Mesendoderm (in vitro differentiated cells): ENCODE measurements around the gene HLA-DMA. TPM values are rescaled to one million over a fixed set of nuclear protein-coding genes. Genes with fewer than 3 reads are reported as not detected.

Experiments
- DNase-seq: peaks from one replicate; pipeline ENCODE4 v3.0.0; 2013
- H2AK5ac ChIP-seq: 2 replicates; pipeline ENCODE4 v1.6.1; 2013; ENCODE audit warnings: low read length, inconsistent platforms
- H2BK120ac ChIP-seq: 2 replicates; pipeline ENCODE4 v1.6.1; 2013; ENCODE audit warnings: low read depth, mild to moderate bottlenecking, low read length, moderate library complexity, mixed read lengths
- H2BK15ac ChIP-seq: replicated peaks from 2 replicates; pipeline ENCODE4 v1.6.1; 2013; ENCODE audit warnings: low read depth, mild to moderate bottlenecking, moderate library complexity
- H2BK5ac ChIP-seq: 2 replicates; pipeline ENCODE4 v1.6.1; 2013; ENCODE audit warnings: low read length, inconsistent platforms
- H3K18ac ChIP-seq: 2 replicates; pipeline ENCODE4 v1.6.1; 2013; ENCODE audit warnings: mild to moderate bottlenecking, low read length, mixed read lengths
- H3K23ac ChIP-seq: one replicate; pipeline ENCODE4 v1.6.1; 2013; ENCODE audit warnings: low read length
- H3K27ac ChIP-seq: 2 replicates; pipeline ENCODE4 v1.5.1; 2013; ENCODE audit warnings: low read depth, mild to moderate bottlenecking, inconsistent platforms, low read length, moderate library complexity
- H3K27me3 ChIP-seq: 2 replicates; pipeline ENCODE4 v1.6.1; 2013; ENCODE audit warnings: low read length, control low read depth, mild to moderate bottlenecking, inconsistent platforms; ENCODE audit not compliant: insufficient read depth, poor library complexity
- H3K36me3 ChIP-seq: 2 replicates; pipeline ENCODE4 v1.6.1; 2013; ENCODE audit warnings: low read length, inconsistent platforms; ENCODE audit not compliant: control insufficient read depth, insufficient read depth
- H3K4ac ChIP-seq: one replicate; pipeline ENCODE4 v1.6.1; 2013; ENCODE audit warnings: low read depth, mild to moderate bottlenecking, low read length, moderate library complexity
- H3K4me1 ChIP-seq: 2 replicates; pipeline ENCODE4 v1.6.1; 2013; ENCODE audit warnings: low read depth, low read length, inconsistent platforms; ENCODE audit not compliant: control insufficient read depth
- H3K4me2 ChIP-seq: 2 replicates; pipeline ENCODE4 v1.6.1; 2013; ENCODE audit warnings: low read length
- H3K4me3 ChIP-seq: 2 replicates; pipeline ENCODE4 v1.5.1; 2013; ENCODE audit warnings: mild to moderate bottlenecking, low read length
- H3K56ac ChIP-seq: one replicate; pipeline ENCODE4 v1.6.1; 2013; ENCODE audit warnings: low read length
- H3K79me1 ChIP-seq: 2 replicates; pipeline ENCODE4 v1.6.1; 2013; ENCODE audit warnings: low read length, inconsistent platforms
- H3K79me2 ChIP-seq: 2 replicates; pipeline ENCODE4 v1.6.1; 2013; ENCODE audit warnings: mild to moderate bottlenecking, low read length; ENCODE audit not compliant: control insufficient read depth, insufficient read depth
- H3K9ac ChIP-seq: 2 replicates; pipeline ENCODE4 v1.6.1; 2013; ENCODE audit warnings: low read length, inconsistent platforms
- H4K5ac ChIP-seq: one replicate; pipeline ENCODE4 v1.6.1; 2013; ENCODE audit warnings: low read length
- H4K8ac ChIP-seq: one replicate; pipeline ENCODE4 v1.6.1; 2013; ENCODE audit warnings: low read depth, mild to moderate bottlenecking, control low read depth, low read length, moderate library complexity
- whole genome bisulfite sequencing: extraction: QIAGEN DNeasy Blood & Tissue Kit; methylation state at CpG from one replicate; pipeline ENCODE4 v1.1.7; 2013; ENCODE audit warnings: low lambda C conversion rate, missing lambda C conversion rate; ENCODE audit not compliant: insufficient coverage; ENCODE audit errors: extremely low coverage; 5-methylcytosine and 5-hydroxymethylcytosine counted together
- polyA plus RNA-seq, 2 experiments: library from polyadenylated mRNA; stranded (reverse); fragments of 200-250 nt; gene quantifications; one replicate each; pipeline ENCODE4 v1.2.3, GENCODE V29; 2013

HLA-DMA gene
- 10.8 TPM for polyA plus RNA-seq (2013, experiment 1 of 2)
- polyA plus RNA-seq (2013, experiment 2 of 2), result 9.8 TPM

GRCh38 chr6:32952817-32953739, at the start of gene HLA-DMA:
HLA-DMA (minus strand) TSS chr6:32953097; CDS start chr6:32953036, 61 bp downstream.
- no CpG with 5 or more reads among the region's 10 CpGs for WGBS
- no peak within 1 kb of the TSS for H3K4me3 ChIP-seq
- peak; percentile 99 for DNase-seq

GRCh38 chr6:33001685-33002084, 48.8 kb upstream of the HLA-DMA start:
- Histone ChIP-seq H3K4ac (no peak overlapping the region), H3K36me3 (no peaks in the 10 kb centered on the region), H2BK5ac (no peak overlapping the region), H3K18ac (no peak overlapping the region), H4K8ac (no peak overlapping the region), H2AK5ac (no peak overlapping the region), H3K4me2 (no peak overlapping the region), H3K4me1 (no peaks in the 10 kb centered on the region), H3K9ac (no peak overlapping the region), H3K56ac (no peak overlapping the region), H3K79me1 (no peaks in the 10 kb centered on the region), H3K4me3 (no peak overlapping the region), H4K5ac (no peak overlapping the region), H3K27ac (no peak overlapping the region), H3K79me2 (no peaks in the 10 kb centered on the region), H2BK120ac (no peak overlapping the region), H3K27me3 (no peaks in the 10 kb centered on the region), H2BK15ac (no peak overlapping the region), H3K23ac (no peak overlapping the region)
- no peak for DNase-seq
- no CpG with 5 or more reads among the region's 4 CpGs for WGBS

More at GRCh38 chr6:32952817-32953739, at the start of gene HLA-DMA:
- Histone ChIP-seq H3K4ac (no peak within 1 kb of the TSS), H2BK120ac (no peak within 1 kb of the TSS), H3K56ac (peak within 1 kb of the TSS; percentile 74), H3K79me1 (no peaks in the 10 kb centered on the region), H2BK5ac (no peak within 1 kb of the TSS), H3K4me1 (peaks cover 3% of the 10 kb centered on the region), H4K5ac (no peak within 1 kb of the TSS), H2BK15ac (no peak within 1 kb of the TSS), H3K27ac (no peak within 1 kb of the TSS), H3K4me2 (no peak within 1 kb of the TSS), H3K9ac (peak within 1 kb of the TSS; percentile 29), H3K79me2 (no peaks in the 10 kb centered on the region), H3K36me3 (no peaks in the 10 kb centered on the region), H4K8ac (no peak within 1 kb of the TSS), H3K27me3 (no peaks in the 10 kb centered on the region), H3K18ac (no peak within 1 kb of the TSS), H3K23ac (no peak within 1 kb of the TSS), H2AK5ac (no peak within 1 kb of the TSS)

- Histone ChIP-seq H3K27ac (no peak overlapping the region), H3K79me1 (no peaks in the 10 kb centered on the region), H3K4me1 (no peaks in the 10 kb centered on the region), H3K27me3 (no peaks in the 10 kb centered on the region), H3K4me2 (no peak overlapping the region), H3K23ac (no peak overlapping the region), H3K4me3 (no peak overlapping the region), H2BK120ac (no peak overlapping the region), H3K79me2 (no peaks in the 10 kb centered on the region), H3K4ac (no peak overlapping the region), H2BK5ac (no peak overlapping the region), H3K56ac (no peak overlapping the region), H3K9ac (no peak overlapping the region), H3K18ac (no peak overlapping the region), H3K36me3 (no peaks in the 10 kb centered on the region), H2BK15ac (no peak overlapping the region), H4K8ac (no peak overlapping the region), H4K5ac (no peak overlapping the region), H2AK5ac (no peak overlapping the region)
- no CpG with 5 or more reads among the region's 8 CpGs for WGBS
- DNase-seq, result peak; percentile 92
These were observed 47.2 kb upstream of the HLA-DMA start for GRCh38 chr6:33000055-33000454.

GRCh38 chr6:32995448-32995847, 42.6 kb upstream of the HLA-DMA start:
- no peaks in the 10 kb centered on the region for H3K4me1 ChIP-seq
- H3K18ac ChIP-seq, result no peak overlapping the region
- H4K5ac ChIP-seq, result no peak overlapping the region
- no peak overlapping the region for H3K4ac ChIP-seq
- DNase-seq, result no peak
- H3K4me2 ChIP-seq, result no peak overlapping the region
- H3K9ac ChIP-seq, result no peak overlapping the region
- H3K4me3 ChIP-seq, result no peak overlapping the region
- no peak overlapping the region for H2BK5ac ChIP-seq
- H2BK15ac ChIP-seq, result no peak overlapping the region
- H3K27ac ChIP-seq, result no peak overlapping the region
- H3K79me2 ChIP-seq, result no peaks in the 10 kb centered on the region
- H3K56ac ChIP-seq, result no peak overlapping the region
- H3K79me1 ChIP-seq, result no peaks in the 10 kb centered on the region
- H3K36me3 ChIP-seq, result no peaks in the 10 kb centered on the region
- WGBS, result no CpG with 5 or more reads among the region's 2 CpGs
- H4K8ac ChIP-seq, result no peak overlapping the region
- no peak overlapping the region for H3K23ac ChIP-seq
- no peak overlapping the region for H2BK120ac ChIP-seq
- H2AK5ac ChIP-seq, result no peak overlapping the region
- no peaks in the 10 kb centered on the region for H3K27me3 ChIP-seq

GRCh38 chr6:32993363-32993973, 40.6 kb upstream of the HLA-DMA start:
- H2BK120ac ChIP-seq, result no peak overlapping the region
- H4K5ac ChIP-seq, result no peak overlapping the region
- H3K18ac ChIP-seq, result no peak overlapping the region
- no peak overlapping the region for H4K8ac ChIP-seq
- no peaks in the 10 kb centered on the region for H3K79me2 ChIP-seq
- H3K56ac ChIP-seq, result no peak overlapping the region
- no peak overlapping the region for H3K27ac ChIP-seq
- no peaks in the 10 kb centered on the region for H3K36me3 ChIP-seq
- no peaks in the 10 kb centered on the region for H3K79me1 ChIP-seq
- H3K4me2 ChIP-seq, result no peak overlapping the region
- H3K4me1 ChIP-seq, result no peaks in the 10 kb centered on the region
- no peak overlapping the region for H2BK5ac ChIP-seq
- no peak overlapping the region for H3K9ac ChIP-seq
- H2AK5ac ChIP-seq, result no peak overlapping the region
- no peak overlapping the region for H2BK15ac ChIP-seq
- DNase-seq, result no peak
- no CpG with 5 or more reads among the region's 9 CpGs for WGBS
- no peak overlapping the region for H3K4me3 ChIP-seq
- no peak overlapping the region for H3K4ac ChIP-seq
- H3K23ac ChIP-seq, result no peak overlapping the region
- H3K27me3 ChIP-seq, result no peaks in the 10 kb centered on the region
